ENCODE measurements around the gene PRPF18.
A peak's percentile ranks its signal among the peaks of the same experiment; 100 is the strongest.
"Not testable (repeated sequence)": the region's sequence is repeated elsewhere in the genome, so short reads cannot be mapped to it uniquely, and the experiment has no call there.

Gene PRPF18
- 59.3 reads per million, percentile 72 among the genes with 10 or more reads in this experiment for total RNA-seq

- DNase-seq = peak; percentile 90
Observed at GRCh38 chr10:13586676-13587355, at the start of gene PRPF18. Gene PRPF18, plus strand, starts transcription at chr10:13586965. Its CDS starts 122 bp downstream, at chr10:13587087.

GRCh38 chr10:13537985-13538384, 48.8 kb upstream of the PRPF18 start:
- DNase-seq = not testable (repeated sequence)

GRCh38 chr10:13542533-13542932, 44.2 kb upstream of the PRPF18 start:
- DNase-seq = no peak

GRCh38 chr10:13550802-13551201, 36.0 kb upstream of the PRPF18 start:
- no peak for DNase-seq

- DNase-seq = no peak
Observed at GRCh38 chr10:13555884-13556510, 30.8 kb upstream of the PRPF18 start.

- DNase-seq = no peak
Observed at GRCh38 chr10:13559124-13559700, 27.6 kb upstream of the PRPF18 start.

GRCh38 chr10:13560597-13560996, 26.2 kb upstream of the PRPF18 start:
- DNase-seq = no peak

- no peak for DNase-seq
Observed at GRCh38 chr10:13563481-13564445, 23.0 kb upstream of the PRPF18 start.

GRCh38 chr10:13564576-13564975, 22.2 kb upstream of the PRPF18 start:
- no peak for DNase-seq

- DNase-seq = no peak
Observed at GRCh38 chr10:13567030-13567429, 19.7 kb upstream of the PRPF18 start.

- DNase-seq = no peak
Observed at GRCh38 chr10:13571541-13571940, 15.2 kb upstream of the PRPF18 start.

- no peak for DNase-seq
Observed at GRCh38 chr10:13573960-13574359, 12.8 kb upstream of the PRPF18 start.

- no peak for DNase-seq
Observed at GRCh38 chr10:13585195-13585751, 1.5 kb upstream of the PRPF18 start.

- DNase-seq = no peak
Observed at GRCh38 chr10:13585943-13586342, 822 bp upstream of the PRPF18 start.

GRCh38 chr10:13587391-13587790, 626 bp downstream of the PRPF18 start:
- no peak for DNase-seq

GRCh38 chr10:13589316-13589715, 2.6 kb downstream of the PRPF18 start:
- DNase-seq = no peak

GRCh38 chr10:13590886-13591285, 4.1 kb downstream of the PRPF18 start:
- no peak for DNase-seq

GRCh38 chr10:13592306-13592705, 5.5 kb downstream of the PRPF18 start:
- DNase-seq = no peak

GRCh38 chr10:13593535-13593934, 6.8 kb downstream of the PRPF18 start:
- no peak for DNase-seq

GRCh38 chr10:13594641-13595040, 7.9 kb downstream of the PRPF18 start:
- no peak for DNase-seq

GRCh38 chr10:13597909-13598308, 11.1 kb downstream of the PRPF18 start:
- no peak for DNase-seq

- DNase-seq = no peak
Observed at GRCh38 chr10:13604357-13605040, 17.7 kb downstream of the PRPF18 start.
